COR-L47 (cell line): ENCODE measurements around the gene SETD3.

Experiments
- DNase-seq: peaks from one replicate; lab custom pipeline; 2025; lab: John Stamatoyannopoulos, UW

The SETD3 gene

GRCh38 chr14:99479906-99480869, at the start of gene SETD3:
TSS of gene SETD3 (minus strand) at chr14:99480859. CDS start at chr14:99465805, 15,054 bp downstream.
- peak; percentile 43 for DNase-seq

- DNase-seq: no peak
Observed at GRCh38 chr14:99529899-99530298, 49.2 kb upstream of the SETD3 start.

DNA sequence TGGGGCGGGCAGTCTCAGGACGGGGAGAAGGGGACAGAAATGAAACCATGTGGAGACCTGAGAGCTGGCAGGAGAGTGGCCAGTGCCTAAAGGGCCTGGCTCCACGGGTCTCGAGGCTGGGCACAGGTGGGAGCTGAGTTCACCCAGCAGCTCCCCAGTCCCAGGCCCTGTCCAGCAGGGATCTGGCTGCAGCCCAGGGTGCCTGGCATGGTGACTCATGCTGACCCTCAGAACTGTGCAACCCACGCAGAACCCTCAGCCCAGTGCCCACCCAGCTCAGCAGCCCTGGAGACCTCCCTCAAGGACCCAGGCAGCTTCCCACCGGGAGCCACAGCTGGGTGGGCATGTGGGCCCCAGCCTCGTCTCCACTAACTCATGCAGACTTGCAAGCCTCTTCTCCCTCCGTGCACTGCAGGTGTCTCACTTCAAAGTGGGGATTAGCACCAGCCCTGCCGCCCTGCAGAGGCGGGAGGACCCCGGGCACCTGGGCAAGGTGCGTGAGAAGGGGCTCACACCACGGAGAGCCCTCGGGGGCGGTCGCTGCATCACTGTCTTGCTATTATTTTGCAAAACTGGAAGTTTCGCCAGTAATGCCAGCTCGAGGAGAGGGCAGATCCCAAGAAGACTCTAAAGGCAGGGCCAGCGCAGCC, 46.9 kb upstream of the SETD3 start:
- no peak for DNase-seq

GRCh38 chr14:99527026-99527425, 46.4 kb upstream of the SETD3 start:
- DNase-seq: no peak

DNA sequence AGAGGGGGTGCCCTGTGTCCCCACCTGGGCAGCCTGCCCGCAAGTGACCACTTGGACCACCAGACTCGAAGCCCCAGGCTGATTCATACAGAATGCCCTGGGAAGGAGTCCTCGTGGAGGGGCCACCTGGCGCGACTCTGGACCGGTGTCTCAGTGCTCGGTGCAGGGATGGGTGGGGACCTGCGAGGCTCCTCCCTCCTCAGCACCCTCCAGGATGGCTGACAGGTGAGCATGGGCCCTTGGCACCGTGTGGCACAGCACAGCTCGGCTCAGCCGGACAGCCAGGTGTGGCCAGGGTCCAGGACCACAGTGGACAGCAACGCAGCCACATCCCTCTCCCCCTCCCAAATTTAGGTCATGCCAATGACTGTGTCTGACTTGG, 45.0 kb upstream of the SETD3 start:
- DNase-seq: no peak

DNA sequence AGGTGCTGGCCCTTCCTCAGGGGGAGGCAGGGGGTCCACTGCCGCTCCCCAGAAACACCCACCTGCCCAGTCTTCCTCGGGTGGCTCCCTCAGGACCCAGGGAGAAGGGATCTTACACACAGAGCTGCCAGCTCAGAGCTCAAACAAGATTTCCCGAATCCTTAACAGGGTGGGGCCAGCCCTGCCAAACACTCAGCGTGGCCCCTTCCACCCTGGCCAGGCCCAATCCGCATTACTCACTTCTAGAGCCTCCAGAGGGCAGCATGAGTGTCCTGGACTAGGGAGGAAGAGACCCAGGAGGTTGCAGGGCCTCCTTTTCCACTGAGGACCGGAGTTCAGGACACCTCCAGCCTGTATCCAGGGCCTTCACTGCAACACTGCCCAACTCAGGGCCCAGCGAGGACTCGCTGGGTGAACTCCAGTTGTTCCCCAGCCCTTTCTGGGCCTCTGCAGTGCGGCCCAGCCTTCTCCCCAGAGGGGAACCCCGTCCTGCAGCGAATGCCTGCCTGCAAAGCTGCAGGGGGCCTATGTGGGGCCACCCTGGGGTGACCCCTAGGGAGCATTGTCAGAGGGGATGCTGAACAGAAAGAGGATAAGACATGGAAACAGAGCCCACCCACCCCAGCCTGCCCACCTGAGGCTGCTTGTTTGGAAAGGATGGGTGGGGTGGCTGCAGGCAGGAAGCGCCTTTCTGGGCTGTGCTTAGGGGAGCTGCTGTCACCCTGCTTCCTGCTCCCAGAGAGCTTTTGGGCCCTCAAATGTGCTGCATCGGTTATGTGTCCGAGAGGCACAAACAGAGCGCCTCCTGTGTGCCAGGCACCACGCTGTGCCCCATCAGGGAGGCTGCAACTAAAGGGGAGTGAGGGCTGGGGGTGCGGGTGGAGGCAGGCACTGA, 44.4 kb upstream of the SETD3 start:
- peak; percentile 63 for DNase-seq

DNA sequence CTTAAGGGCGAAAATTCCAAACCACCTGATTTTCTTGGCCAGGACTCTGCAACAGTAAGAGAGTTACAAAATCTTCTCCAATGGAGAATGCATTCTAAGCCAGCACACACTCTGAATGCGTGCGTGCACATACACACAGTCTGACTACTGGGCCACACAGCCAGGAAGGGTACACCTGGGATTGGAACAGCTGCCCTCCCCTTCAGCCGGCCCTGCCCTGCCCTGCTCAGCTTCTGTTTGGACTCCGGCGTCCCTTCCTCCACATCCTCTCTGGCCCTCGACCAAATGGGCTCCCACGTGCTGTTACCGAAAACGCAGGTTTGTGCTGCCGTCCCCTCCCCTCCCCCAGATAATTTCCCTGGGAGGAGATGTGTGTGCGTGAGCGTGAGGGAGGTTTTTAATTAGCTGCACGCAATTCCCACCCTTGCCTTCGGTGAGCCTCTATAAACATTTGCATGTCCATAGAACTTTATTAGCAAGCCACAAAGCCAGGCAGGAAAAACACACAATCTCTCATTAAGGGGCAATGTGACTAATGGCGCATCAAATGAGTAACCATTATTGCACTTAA, 43.5 kb upstream of the SETD3 start:
- peak; percentile 66 for DNase-seq

DNA sequence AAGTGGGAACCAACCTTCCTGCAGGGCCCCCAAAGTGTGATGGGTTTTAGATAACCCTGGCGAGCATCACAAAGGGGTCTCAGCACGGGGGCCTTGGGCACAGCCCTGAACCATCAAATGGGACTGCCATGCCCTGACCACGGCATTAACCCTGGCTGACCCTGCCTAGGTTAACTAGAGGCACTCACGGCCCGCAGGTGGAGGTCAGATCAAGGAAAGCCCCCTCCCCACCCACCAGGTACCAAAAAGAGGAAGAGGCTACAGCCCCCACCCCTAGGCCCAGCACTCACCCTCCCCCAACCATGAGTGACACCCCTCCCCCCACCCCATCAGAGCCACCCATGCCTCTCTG, 43.0 kb upstream of the SETD3 start:
- DNase-seq: no peak

- no peak for DNase-seq
Observed at GRCh38 chr14:99522934-99523703, 42.5 kb upstream of the SETD3 start.

- DNase-seq: no peak
Observed at GRCh38 chr14:99522457-99522891, 41.8 kb upstream of the SETD3 start.

- DNase-seq: no peak
Observed at GRCh38 chr14:99522025-99522401, 41.4 kb upstream of the SETD3 start.

DNA sequence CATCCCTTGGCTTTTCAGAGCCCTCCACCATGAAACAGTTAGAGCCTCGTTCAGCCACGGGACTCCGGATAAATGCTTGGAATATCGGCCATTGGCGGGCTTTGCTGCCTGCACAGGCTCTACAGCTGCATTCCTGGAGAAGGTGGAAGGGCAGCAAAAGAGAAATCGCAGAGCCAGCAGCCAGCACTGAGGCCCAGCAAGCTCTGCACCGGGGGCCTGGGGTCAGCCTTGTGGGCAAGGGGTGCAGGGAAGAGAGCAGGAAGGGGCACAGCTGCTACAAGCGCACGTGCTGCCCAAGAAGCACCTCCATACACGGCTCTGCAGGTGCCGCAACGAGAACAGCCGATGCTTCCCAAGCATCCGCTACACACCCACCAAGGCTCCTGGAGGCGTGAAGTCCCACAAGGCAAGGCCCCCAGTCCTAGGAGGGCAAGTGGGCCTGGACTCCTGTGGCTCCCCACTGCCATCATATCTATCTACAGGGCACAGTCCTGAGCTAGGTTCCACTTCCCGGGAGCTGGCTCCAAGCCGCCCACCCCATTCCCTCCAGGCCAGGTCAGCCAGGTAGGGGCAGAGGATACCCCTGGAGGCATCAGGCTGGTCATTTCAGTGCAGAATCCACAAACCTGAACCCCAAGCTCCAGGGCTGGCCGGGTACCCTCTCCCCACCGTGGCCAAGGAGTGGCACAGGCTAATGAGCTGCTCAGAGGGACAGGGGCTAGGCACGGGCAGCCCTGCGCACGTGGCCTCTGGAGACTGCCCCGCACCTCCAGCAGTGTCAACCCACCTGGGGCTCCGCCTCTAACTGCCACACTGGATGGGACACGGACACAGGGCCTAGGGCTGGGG, 40.7 kb upstream of the SETD3 start:
- DNase-seq: no peak

GRCh38 chr14:99520571-99521081, 40.0 kb upstream of the SETD3 start:
- DNase-seq: no peak

GRCh38 chr14:99519931-99520421, 39.3 kb upstream of the SETD3 start:
- DNase-seq: no peak

DNA sequence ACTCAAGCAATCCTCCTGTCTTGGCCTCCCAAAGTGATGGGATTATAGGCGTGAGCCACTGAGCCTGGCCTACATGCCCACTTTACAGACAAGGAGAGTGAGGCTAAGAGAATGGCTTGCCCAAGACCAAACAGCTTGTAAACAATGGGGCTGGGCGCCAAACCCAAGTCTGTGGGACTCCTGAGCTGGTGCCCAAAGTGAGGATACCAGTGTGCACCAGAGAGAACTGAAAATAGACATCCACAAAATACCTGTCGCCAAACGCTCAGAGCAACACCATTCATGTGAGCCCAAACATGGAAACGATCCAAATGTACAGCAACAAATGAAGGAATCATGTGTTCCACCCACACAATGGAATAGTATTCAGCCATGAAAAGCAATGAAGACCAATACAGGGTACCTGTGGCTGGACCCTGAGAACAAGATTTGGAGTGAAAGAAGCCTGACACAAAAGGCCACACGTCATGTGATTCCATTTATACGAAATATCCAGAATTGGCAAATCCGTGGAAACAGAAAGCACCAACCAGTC, 38.8 kb upstream of the SETD3 start:
- no peak for DNase-seq

DNA sequence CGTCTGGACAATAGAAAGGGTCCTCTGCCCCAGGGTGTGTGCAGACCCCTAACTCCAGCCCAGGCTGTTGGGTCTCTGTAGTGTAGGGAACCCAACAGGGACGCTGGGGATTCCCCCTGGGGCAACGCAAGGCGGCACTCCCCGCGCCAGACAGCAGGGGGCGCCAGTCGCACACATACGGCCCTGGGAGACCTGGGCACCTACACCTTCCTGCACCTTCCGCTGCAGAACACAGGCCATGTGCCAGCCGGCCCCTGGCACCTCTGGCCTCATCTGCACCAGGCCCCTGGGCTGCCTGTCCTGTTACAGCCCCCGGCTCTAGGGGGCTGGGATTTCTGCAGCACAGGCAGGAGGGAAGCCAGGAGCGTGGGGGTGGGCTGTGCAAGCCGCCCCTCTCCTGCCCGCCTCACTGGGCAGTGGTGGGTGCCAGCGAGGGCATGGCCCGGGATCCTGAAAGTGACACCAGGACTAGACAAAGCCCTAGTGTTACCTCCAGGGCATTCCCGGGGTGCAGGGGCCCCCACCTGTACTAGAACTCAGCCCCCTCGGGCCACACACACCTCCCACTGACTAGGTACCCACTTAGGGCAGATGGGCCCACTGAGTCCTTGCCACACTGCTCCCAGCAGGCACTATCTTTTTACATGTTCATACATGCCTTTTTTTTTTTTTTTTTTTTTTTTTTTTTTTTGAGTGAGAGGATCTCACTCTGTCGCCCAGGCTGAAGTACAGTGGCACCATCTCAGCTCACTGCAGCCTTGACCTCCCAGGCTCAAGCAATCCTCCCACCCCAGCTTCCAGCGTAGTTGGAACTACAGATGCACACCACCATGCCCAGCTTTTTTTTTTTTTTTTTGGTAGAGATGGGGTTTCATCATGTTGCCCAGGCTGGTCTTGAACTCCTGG, 38.0 kb upstream of the SETD3 start:
- peak; percentile 72 for DNase-seq

DNA sequence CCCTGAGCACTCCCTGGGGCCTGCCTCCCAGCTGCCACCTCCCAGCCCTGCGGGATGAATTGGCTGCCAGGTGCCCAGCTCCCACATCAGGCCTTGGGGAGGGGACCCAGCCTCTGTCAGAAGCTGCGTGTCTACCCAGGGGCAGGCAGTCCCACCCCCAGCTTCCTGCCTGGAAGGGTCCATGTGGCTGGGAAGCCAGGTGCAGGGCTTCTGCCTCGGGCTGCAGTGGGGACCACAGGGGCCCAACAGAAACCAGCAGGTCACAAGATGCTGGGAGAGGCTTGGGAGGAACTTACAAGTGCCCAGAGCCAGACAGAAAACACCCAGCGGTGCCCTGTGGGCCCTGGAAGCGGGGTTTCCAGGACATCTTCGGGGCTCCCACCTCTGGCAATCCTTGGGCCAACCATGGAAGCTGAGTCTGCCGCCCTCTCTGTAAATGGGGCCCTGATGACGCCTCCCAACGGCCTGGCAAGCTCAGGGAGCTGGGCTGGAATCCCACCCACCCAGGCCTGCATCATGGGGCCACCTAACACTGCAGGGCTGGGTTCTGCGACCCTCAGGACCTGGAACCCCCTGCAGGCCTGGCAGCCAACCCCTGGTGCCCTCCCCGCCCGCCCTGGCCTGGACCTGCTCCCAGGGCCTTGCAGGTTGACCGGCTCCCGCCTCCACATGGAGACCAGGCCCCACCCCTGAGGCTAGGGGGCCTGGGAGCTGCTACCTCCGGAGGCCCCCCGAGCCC, 37.2 kb upstream of the SETD3 start:
- no peak for DNase-seq
